Fibroblast of upper back skin (primary cell): ENCODE data around the gene MS4A6A.
"Not testable (repeated sequence)": the region's sequence is repeated elsewhere in the genome, so short reads cannot be mapped to it uniquely, and the experiment has no call there.

Source experiments
- DNase-seq: peaks from one replicate; pipeline ENCODE4 v3.0.0-alpha.2; 2013

Gene MS4A6A

DNA sequence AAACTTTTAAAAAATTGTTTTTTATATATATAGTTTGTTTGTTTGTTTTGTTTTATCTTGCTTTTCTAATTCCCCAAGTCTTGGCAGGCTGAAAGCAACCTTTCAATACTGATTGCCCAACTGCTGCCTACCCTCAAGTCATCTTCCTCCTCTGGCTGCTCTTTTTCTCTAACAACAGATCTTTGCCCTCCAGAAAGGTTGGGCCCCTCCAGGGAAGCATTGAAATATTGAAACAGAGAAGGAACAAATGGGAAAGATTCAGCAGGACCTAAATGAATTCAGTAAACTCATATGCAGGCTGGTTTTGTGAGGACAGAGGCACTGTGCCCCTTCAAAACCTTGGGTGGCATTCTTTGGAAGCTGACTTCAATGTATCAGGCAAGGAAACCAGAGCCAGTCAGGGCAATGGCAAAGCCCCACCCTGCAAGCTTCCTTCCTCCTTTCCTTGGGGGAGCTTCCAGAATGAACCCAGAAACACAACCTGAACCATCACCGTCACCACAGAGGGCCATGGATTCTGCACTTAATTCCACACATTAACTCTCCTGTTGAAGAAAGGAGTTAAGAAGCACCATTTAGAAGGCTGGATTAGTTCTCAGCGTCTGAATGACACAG lies 815 bp upstream of the MS4A6A start:
- DNase-seq: no peak

GRCh38 chr11:60175860-60176275 lies 7.0 kb downstream of the MS4A6A start:
- DNase-seq: no peak

GRCh38 chr11:60172011-60172410 lies 10.9 kb downstream of the MS4A6A start:
- DNase-seq: no peak

- DNase-seq: no peak
Measured at GRCh38 chr11:60170566-60170965, 12.3 kb downstream of the MS4A6A start.

GRCh38 chr11:60169264-60169915 lies 13.5 kb downstream of the MS4A6A start:
- DNase-seq: no peak

DNA sequence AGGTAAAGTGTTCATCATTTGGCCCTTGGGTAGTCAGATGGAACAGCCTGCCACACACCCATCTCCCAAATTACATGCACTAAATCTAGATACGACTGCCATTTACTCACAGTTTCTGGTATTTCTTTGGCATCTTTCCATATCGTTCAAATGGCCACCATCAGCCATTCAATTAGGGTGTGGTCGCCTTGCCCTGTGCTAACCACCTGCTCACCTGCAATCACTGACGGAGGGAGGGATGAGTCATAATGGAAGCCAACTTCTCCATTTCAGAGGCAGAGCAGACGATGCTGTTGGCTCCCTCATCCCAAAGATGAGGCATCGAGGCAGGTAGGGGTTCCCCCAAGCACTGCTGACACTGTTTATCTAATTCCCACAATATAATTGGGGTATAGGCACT lies 14.6 kb downstream of the MS4A6A start:
- DNase-seq: no peak

- no peak for DNase-seq
Measured at GRCh38 chr11:60165951-60166350, 16.9 kb downstream of the MS4A6A start.

GRCh38 chr11:60165538-60165937 lies 17.3 kb downstream of the MS4A6A start:
- no peak for DNase-seq

DNA sequence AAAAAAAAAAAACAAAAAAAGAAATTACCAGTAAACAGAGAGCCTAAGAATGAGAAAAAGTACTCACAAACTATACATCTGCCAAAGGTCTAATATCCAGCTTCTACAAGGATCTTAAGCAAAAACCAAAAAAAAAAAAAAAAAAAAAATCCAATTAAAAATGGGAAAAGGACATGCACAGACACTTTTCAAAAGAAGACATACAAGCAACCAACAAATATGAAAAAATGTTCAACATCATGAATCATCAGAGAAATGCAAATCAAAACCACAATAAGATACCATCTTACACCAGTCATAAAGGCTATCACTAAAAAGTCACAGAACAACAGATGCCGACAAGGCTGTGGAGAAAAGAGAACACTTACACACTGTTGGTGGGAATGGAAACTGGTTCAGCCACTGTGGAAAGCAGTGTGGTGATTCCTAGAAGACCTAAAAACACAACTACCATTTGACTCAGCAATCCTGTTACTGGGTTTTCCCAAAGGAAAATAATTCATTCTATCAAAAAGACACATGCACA lies 18.3 kb downstream of the MS4A6A start:
- DNase-seq: no peak

DNA sequence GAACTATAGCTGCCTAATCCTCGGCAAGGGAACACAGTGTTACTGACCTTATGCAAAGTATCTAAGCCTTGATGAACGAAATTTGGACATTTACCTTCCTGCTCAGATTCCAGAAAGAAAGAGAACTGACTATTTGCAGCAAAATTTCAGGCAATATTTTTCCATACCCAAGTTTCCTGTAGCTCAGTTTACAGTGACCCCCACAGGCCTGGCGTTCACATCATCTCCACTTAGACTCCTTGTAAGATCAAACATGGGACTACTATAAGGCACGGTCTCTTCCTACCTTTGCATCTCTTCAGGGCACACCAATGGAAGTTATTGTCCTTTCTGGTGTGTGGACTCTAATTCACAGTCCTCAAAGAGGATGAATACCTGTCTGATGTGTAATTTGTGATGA lies 21.1 kb downstream of the MS4A6A start:
- no peak for DNase-seq

GRCh38 chr11:60161107-60161506 lies 21.8 kb downstream of the MS4A6A start:
- no peak for DNase-seq

- DNase-seq: no peak
Measured at GRCh38 chr11:60159868-60160267, 23.0 kb downstream of the MS4A6A start.

DNA sequence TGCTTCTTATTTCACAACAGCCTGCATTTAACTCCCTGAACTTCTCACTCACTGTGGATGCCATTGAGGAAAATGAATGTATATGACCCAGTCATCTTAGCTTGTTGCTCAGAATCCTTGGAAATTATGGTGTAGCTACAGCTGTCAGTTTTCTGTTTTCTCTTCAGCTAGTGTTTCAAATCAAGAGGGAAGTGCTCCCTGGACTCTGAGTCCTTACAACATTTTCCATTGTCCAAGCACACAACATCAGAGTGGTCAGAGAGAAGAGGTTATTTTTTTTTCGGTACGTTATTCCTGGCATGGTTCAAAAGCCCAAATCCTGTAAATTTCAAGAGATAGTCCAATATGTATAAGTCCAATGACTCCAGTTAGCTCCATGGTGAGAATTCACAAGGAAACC lies 23.6 kb downstream of the MS4A6A start:
- DNase-seq: no peak

GRCh38 chr11:60158636-60159035 lies 24.2 kb downstream of the MS4A6A start:
- no peak for DNase-seq

DNA sequence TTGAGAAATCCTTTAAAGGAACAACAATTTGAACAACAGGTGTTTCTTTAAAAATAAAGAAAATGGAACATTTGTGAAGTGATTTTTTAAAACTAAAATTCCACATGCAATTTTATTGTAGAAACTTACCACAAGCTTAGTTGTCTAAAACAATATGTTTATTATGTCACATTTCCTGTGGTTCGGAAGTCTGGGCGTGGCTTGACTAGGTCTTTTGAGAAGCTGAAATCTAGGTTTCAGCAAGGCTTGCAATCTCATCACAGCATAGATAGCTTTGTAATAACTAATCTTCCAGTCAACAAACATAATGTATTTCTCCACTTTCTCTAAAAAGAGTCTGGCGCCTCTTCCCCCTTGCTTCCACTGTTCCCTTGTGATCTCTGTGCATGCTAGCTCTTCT lies 27.0 kb downstream of the MS4A6A start:
- no peak for DNase-seq

DNA sequence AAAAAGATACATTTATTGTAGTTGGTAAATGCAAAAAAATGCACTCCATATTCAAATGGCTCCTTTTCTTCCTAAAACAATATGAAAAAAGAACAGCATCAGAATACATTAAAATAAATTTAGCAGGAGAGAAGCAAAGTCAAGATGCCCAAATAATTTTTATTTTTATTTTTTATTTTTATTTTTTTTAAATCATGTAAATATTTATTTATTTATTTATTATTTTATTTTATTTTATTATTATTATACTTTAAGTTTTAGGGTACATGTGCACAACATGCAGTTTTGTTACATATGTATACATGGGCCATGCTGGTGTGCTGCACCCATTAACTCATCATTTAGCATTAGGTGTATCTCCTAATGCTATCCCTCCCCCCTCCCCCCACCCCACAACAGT lies 30.2 kb downstream of the MS4A6A start:
- not testable (repeated sequence) for DNase-seq

DNA sequence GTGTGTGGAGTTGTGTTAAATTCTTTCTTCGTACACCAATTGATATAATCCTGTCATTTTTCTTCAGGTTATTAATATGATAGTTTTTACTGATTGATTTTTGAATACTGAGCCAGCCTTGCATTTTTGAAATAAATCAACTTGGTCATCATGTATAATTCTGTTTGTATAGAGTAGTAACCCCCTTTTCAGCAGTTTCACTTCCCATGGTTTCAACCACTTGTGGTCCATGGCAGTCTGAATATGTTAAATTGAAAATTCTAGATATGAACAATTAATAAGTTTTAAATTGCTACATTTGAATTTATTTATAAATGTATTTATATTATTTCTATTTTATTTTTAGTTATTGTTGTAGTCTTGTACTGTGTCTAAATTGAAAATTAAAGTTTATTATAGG lies 32.6 kb downstream of the MS4A6A start:
- no peak for DNase-seq

DNA sequence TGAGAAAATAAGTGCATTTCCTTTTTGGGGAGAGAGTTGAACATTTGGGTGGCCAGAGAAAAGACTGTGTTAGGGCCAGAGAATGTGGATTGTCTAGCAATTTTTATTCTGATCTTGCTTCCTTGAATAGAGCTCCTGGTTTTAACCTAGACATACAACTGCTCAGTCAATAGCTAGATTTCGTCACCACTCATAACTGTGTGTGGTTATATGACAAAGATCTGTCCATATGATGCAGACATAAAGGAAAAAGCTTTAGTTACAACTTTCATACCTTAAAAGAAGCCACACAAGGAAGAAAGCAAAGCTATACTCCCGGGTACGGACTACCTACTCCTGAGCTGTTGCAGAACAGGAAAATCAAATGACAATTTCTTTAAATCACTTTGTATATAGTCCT lies 37.2 kb downstream of the MS4A6A start:
- DNase-seq: no peak

DNA sequence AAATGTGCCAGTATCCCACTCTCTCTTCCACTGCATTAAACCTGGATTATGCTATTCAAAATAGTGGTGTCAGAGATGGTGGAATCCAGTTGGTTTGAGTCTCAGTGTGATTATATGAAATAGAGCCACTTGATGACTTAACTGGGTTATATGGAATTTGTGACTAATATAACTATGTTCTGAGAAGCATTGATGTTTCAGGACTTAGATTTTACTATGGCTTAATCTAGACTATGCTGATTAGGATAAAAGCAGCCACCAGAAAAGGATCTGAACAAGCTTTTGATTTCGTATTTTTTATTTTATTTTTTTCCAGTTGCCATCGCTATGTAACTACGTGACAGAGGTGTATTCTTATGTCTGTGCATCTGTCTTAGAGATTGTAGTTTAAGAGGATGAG lies 39.1 kb downstream of the MS4A6A start:
- DNase-seq: no peak

DNA sequence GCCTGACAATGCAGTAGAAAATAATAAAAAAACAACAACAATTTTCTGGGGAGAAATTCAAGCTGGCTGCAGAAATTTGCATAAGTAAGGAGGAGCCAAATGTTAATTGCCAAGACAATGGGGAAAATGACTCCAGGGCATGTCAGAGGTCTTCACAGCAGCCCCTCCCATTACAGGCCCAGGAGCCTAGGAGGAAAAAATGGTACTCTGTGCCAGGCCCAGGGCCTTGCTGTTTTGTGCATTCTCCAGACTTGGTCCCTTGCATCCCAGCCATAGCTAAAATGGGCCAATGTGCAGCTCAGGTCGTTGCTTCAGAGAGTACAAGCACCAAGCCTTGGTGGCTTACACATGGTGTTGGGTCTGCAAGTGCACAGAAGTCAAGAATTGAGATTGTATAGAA lies 49.0 kb downstream of the MS4A6A start:
- DNase-seq: no peak

GRCh38 chr11:60131912-60132311 lies 51.0 kb downstream of the MS4A6A start:
- DNase-seq: no peak

DNA sequence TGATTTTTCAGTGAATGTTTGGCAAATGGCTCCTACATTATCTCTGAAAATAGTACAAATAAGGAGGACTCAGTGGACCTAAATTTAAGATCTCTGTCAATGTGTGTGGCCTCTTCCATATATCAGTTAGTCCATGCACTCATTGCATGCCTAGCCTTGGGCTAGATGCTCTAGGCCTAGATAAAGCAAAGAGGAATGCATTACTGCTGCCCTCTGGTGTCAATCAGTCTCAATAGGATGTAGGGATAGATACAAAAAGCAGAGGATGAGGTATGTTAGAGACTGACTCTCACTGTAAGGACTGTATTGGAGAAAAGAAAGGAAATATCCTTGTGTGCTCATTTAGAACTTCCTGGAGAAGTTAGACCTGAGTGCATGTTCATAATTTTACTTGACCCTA lies 52.4 kb downstream of the MS4A6A start:
- no peak for DNase-seq

- no peak for DNase-seq
Measured at GRCh38 chr11:60129853-60130252, 53.0 kb downstream of the MS4A6A start.

DNA sequence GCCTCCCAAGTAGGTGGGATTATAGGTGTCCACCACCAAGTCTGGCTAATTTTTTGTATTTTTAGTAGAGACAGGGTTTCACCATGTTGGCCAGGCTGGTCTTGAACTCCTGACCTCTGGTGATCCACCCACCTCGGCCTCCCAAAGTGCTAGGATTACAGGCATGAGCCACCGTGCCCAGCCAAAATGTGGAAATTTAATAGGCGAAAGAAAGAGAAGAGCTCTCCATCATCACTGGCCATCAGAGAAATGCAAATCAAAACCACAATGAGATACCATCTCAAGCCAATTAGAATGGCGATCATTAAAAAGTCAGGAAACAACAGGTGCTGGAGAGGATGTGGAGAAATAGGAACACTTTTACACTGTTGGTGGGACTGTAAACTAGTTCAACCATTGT lies 54.0 kb downstream of the MS4A6A start:
- DNase-seq: not testable (repeated sequence)

GRCh38 chr11:60128376-60128775 lies 54.5 kb downstream of the MS4A6A start:
- DNase-seq: no peak
